Natural killer cell (primary cell): ENCODE results near the gene DSTN. TPM values are rescaled to one million over a fixed set of nuclear protein-coding genes. Genes with fewer than 3 reads are reported as not detected.

Experiments
- ATAC-seq, 3 donors: fragments of 150-1000 bp in 2 of 3; fragments of 200-7000 bp in 1 of 3; cut with Tn5 transposase; 1 replicate in 1 of 3; 2 replicates in 2 of 3; pipeline ENCODE4 v1.10.0; 2021; ENCODE audit warnings: mild to moderate bottlenecking in 2 of 3, moderate library complexity in 2 of 3
- DNase-seq, 2 donors: peaks; one replicate each; pipeline versions ENCODE4 v3.0.0 to v3.0.0-alpha.2; 2013 to 2021; ENCODE audit warnings: mixed read lengths in 1 of 2
- H3K27ac ChIP-seq: one replicate; pipeline ENCODE4 v1.5.1; 2013; ENCODE audit warnings: mild to moderate bottlenecking, low read length
- H3K27me3 ChIP-seq: one replicate; pipeline ENCODE4 v1.6.1; 2013; ENCODE audit warnings: low read length; ENCODE audit not compliant: control insufficient read depth, insufficient read depth
- H3K36me3 ChIP-seq: one replicate; pipeline ENCODE4 v1.6.1; 2013; ENCODE audit warnings: low read length; ENCODE audit not compliant: control insufficient read depth, insufficient read depth
- H3K4me1 ChIP-seq: one replicate; pipeline ENCODE4 v1.6.1; 2013; ENCODE audit warnings: low read length; ENCODE audit not compliant: control insufficient read depth, insufficient read depth
- H3K4me3 ChIP-seq: one replicate; pipeline ENCODE4 v1.5.1; 2013; ENCODE audit warnings: low read length
- H3K9me3 ChIP-seq: one replicate; pipeline ENCODE4 v1.6.1; 2013; ENCODE audit warnings: low read length; ENCODE audit not compliant: control insufficient read depth, insufficient read depth
- H3K27ac Mint-ChIP-seq, 2 donors: one replicate each; pipeline ENCODE4 v1.8.0; 2022; ENCODE audit warnings: mild to moderate bottlenecking in 2 of 2, mixed read lengths in 2 of 2, moderate library complexity in 1 of 2
- H3K27me3 Mint-ChIP-seq, 2 donors: one replicate each; pipeline ENCODE4 v1.8.0; 2022; ENCODE audit warnings: low read depth in 2 of 2, mixed read lengths in 2 of 2
- H3K36me3 Mint-ChIP-seq: one replicate; pipeline ENCODE4 v1.8.0; 2022; ENCODE audit warnings: mixed read lengths
- H3K4me1 Mint-ChIP-seq, 2 donors: one replicate each; pipeline ENCODE4 v1.8.0; 2022; ENCODE audit warnings: mixed read lengths in 2 of 2
- H3K4me3 Mint-ChIP-seq: one replicate; pipeline ENCODE4 v1.8.0; 2022; ENCODE audit warnings: mild to moderate bottlenecking, moderate library complexity, mixed read lengths
- H3K9me3 Mint-ChIP-seq, 2 donors: one replicate each; pipeline ENCODE4 v1.8.0; 2022; ENCODE audit warnings: mixed read lengths in 2 of 2
- WGBS: methylation state at CpG from one replicate; pipeline ENCODE4 v1.1.7; 2013; ENCODE audit warnings: missing lambda C conversion rate; ENCODE audit not compliant: insufficient coverage; 5-methylcytosine and 5-hydroxymethylcytosine counted together
- intact Hi-C: fragments of 100-400 bp; cut with micrococcal nuclease; formaldehyde crosslinking; loops from one replicate; pipeline ENCODE4 v1.14.2; 2022
- total RNA-seq, 4 donors: library from RNA; stranded (reverse); fragments of 120-200 nt in 1 of 4; gene quantifications; one replicate each; pipeline versions ENCODE4 v1.2.3 to v1.2.4, GENCODE V29; 2013 to 2022
- TF ChIP-seq, protein P1 (sequence below): fragments of 200-600 bp; IDR thresholded peaks from one replicate; pipeline ENCODE4 v1.8.0; 2022; ENCODE audit warnings: antibody characterized with exemption

Gene DSTN
- total RNA-seq, 3 donors from 2014 or later (not counting 1 experiment from before 2014, with no cell fraction given) = 47.5 to 73.5 (median 70.0) TPM

DNA sequence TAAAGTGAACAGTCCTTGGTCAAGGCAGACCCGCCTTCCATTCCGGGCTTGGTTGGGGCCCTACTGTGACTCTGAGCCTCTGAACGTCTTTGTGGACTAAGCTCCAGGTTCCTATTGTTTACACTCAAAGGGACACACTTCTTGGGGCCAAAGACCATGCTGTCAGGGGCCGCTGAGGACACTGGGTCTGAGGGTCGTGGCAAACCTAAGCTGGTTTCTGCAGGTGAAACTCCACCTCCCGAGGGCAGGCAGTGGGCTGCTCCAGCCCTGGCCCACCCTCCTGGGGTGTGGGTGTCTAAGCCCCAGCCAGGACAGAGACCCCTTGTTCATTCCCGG is 43.1 kb downstream of the DSTN start:
- H3K9me3 ChIP-seq = no peaks in the 10 kb centered on the region
- H3K4me1 ChIP-seq = peaks cover 74% of the 10 kb centered on the region
- peaks cover 15% of the 10 kb centered on the region for H3K36me3 ChIP-seq
- 84% methylated on average over 7 of the region's 7 CpGs for WGBS
- Mint-ChIP-seq H3K27ac (peak overlapping the region; percentile 98), H3K4me3 (peak overlapping the region; percentile 88), H3K9me3 (no peaks in the 10 kb centered on the region), H3K27me3 (no peaks in the 10 kb centered on the region), H3K4me1 (peaks cover 41 to 56% of the 10 kb centered on the region in 2 donors), H3K36me3 (no peaks in the 10 kb centered on the region)
- no peak for ATAC-seq
- intact Hi-C loops = loop anchor here (1.0 to 5.0 kb wide), 3 partner anchors 42 to 108 kb away; partner anchors contain the start of genes DSTN and RRBP1
- TF ChIP-seq, protein P1, sequence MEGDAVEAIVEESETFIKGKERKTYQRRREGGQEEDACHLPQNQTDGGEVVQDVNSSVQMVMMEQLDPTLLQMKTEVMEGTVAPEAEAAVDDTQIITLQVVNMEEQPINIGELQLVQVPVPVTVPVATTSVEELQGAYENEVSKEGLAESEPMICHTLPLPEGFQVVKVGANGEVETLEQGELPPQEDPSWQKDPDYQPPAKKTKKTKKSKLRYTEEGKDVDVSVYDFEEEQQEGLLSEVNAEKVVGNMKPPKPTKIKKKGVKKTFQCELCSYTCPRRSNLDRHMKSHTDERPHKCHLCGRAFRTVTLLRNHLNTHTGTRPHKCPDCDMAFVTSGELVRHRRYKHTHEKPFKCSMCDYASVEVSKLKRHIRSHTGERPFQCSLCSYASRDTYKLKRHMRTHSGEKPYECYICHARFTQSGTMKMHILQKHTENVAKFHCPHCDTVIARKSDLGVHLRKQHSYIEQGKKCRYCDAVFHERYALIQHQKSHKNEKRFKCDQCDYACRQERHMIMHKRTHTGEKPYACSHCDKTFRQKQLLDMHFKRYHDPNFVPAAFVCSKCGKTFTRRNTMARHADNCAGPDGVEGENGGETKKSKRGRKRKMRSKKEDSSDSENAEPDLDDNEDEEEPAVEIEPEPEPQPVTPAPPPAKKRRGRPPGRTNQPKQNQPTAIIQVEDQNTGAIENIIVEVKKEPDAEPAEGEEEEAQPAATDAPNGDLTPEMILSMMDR = no peak
- DNase-seq = peak in 1 of 2 donors; percentile 9
- H3K27me3 ChIP-seq = no peaks in the 10 kb centered on the region
- peak overlapping the region; percentile 94 for H3K27ac ChIP-seq
- no peak overlapping the region for H3K4me3 ChIP-seq

DNA sequence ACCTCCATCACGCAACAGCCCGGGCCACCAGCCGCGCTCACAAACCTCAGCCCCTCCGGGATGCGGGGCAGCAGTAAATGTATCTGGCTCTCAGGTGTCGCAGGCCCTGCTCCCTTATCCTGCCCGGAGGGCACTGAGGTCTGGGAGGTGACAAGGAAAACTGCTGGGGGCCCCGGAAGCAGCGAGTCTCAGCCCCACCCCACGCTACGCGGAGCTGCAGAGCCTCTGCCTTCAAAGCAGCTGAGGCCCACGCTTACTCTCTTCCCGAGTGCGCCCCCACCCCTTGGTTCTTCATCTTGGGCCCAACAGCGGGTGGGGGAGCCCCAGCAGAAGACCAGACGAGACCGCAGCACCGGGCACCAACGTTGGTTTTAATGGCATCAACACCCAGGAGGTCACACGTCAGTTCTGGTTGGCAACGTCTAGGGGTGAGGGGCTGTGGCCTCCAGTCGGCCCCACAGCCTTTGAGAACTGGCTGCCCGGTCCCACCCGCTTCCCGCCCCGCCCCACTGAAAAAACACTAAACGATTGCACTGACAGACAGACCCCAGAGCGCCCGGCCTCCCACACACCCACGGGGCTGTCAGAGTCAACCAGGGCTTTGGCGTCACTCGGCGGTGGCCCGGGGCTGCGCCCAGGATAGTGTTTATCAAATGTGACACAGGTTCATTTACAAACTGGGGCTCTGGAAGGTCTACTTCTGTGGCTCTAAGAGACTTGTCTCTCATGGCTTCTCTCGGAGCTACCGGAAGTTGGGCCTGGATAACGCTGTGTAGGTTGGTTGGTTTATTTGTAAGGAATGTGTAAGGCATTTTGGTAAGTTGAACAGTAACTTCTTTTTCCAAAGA is 43.7 kb downstream of the DSTN start:
- ATAC-seq (peak; percentile 41 to 57 (median 55)), DNase-seq (peak; percentile 37 to 52)
- H3K36me3 Mint-ChIP-seq = no peaks in the 10 kb centered on the region
- peak overlapping the region; percentile 98 for H3K27ac Mint-ChIP-seq
- TF ChIP-seq, protein P1 = no peak
- Histone ChIP-seq H3K36me3 (peaks cover 21% of the 10 kb centered on the region), H3K27ac (peak overlapping the region; percentile 94), H3K27me3 (no peaks in the 10 kb centered on the region), H3K9me3 (no peaks in the 10 kb centered on the region), H3K4me1 (peaks cover 74% of the 10 kb centered on the region), H3K4me3 (no peak overlapping the region)
- no peaks in the 10 kb centered on the region for H3K27me3 Mint-ChIP-seq
- peak overlapping the region; percentile 62 for H3K4me3 Mint-ChIP-seq
- H3K9me3 Mint-ChIP-seq = no peaks in the 10 kb centered on the region
- intact Hi-C loops = loop anchor here (2.0 to 5.0 kb wide), 2 partner anchors 43 to 69 kb away; partner anchors contain the start of genes DSTN and RRBP1
- peaks cover 41 to 53% of the 10 kb centered on the region in 2 donors for H3K4me1 Mint-ChIP-seq
- 70% methylated on average over 40 of the region's 40 CpGs for WGBS

DNA sequence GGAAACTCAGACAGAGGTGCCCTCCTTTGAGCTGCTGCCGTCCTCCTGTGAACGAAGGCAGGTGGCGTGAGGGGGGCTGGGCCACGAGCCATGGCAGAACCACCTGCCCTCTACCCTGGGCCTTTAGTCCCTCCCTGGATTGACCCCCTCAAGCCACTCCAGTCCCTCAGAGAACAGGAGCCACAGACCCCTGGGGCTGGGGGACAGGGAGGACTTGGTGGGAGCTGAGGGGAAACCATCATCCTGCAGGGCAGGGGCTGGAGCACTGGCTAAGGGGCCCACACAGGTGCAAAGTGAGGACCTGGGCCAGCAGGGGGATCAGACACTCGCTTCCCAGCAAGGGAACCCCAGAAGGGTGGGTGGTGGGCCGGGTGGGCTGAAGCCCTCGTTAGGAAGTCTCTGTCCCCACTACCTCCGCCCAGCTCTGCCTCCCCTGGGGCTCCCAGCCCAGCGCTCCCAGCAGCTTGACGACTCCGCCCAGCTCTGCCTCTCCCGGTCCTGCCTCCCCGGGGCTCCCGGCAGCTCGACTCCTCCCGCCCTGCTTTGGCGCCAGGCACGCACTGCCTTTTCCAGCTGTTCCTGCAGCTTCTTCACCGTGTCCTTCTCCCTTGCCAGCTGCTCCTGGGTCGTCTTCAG is 44.4 kb downstream of the DSTN start:
- no peaks in the 10 kb centered on the region for H3K27me3 ChIP-seq
- no peaks in the 10 kb centered on the region for H3K27me3 Mint-ChIP-seq
- H3K4me1 ChIP-seq = peaks cover 70% of the 10 kb centered on the region
- intact Hi-C loops = loop anchor here (5.0 kb wide), 1 partner anchor 68 kb away; the partner anchor contains the start of gene RRBP1
- DNase-seq (no peak), ATAC-seq (no peak)
- peak overlapping the region; percentile 62 for H3K4me3 Mint-ChIP-seq
- no peaks in the 10 kb centered on the region for H3K9me3 Mint-ChIP-seq
- no peaks in the 10 kb centered on the region for H3K36me3 Mint-ChIP-seq
- peak overlapping the region; percentile 98 for H3K27ac Mint-ChIP-seq
- TF ChIP-seq, protein P1 = no peak
- peaks cover 24% of the 10 kb centered on the region for H3K36me3 ChIP-seq
- WGBS = 86% methylated on average over 20 of the region's 20 CpGs
- peak overlapping the region; percentile 94 for H3K27ac ChIP-seq
- H3K4me1 Mint-ChIP-seq = peaks cover 37 to 49% of the 10 kb centered on the region in 2 donors
- no peaks in the 10 kb centered on the region for H3K9me3 ChIP-seq
- no peak overlapping the region for H3K4me3 ChIP-seq
